NCI-H2081 (cell line): ENCODE results near the gene NAT8L.

Experiments
- DNase-seq, 2 experiments: peaks; one replicate each; lab custom pipeline; 2025; lab: John Stamatoyannopoulos, UW

The NAT8L gene

GRCh38 chr4:2094545-2094944 lies 35.4 kb downstream of the NAT8L start:
- DNase-seq: no peak

GRCh38 chr4:2095236-2096072 lies 36.3 kb downstream of the NAT8L start:
- DNase-seq: no peak

DNA sequence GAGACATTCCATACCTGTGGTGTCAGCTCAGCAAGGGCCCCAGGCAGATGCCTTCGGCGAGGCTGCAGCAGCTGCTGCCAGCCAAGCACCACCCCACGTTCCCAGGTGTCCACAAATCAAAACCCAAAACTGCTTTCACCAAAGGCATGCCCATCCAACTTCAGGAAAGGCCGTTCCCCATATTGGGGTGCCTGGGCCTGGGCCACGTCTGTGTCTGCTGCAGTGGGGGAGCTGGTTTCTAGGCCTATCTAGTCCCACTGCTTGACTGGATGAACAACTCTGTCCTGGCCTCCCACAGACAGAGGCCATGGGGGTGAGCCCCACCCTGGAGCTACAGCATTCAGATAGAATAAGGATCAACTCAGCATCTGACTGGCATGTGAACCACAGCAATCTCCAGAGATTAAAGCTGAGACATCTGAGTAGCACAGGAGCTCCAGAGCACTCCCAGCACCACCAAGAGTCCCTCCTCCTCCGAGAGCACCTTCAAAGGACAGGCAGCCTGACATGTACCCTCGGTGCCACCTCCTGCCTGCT lies 37.0 kb downstream of the NAT8L start:
- DNase-seq: no peak

- DNase-seq: no peak
These were observed 42.4 kb downstream of the NAT8L start for GRCh38 chr4:2101346-2102044.

- no peak for DNase-seq
These were observed 43.1 kb downstream of the NAT8L start for GRCh38 chr4:2102045-2102883.

- DNase-seq: no peak
These were observed 44.2 kb downstream of the NAT8L start for GRCh38 chr4:2103127-2103842.

DNA sequence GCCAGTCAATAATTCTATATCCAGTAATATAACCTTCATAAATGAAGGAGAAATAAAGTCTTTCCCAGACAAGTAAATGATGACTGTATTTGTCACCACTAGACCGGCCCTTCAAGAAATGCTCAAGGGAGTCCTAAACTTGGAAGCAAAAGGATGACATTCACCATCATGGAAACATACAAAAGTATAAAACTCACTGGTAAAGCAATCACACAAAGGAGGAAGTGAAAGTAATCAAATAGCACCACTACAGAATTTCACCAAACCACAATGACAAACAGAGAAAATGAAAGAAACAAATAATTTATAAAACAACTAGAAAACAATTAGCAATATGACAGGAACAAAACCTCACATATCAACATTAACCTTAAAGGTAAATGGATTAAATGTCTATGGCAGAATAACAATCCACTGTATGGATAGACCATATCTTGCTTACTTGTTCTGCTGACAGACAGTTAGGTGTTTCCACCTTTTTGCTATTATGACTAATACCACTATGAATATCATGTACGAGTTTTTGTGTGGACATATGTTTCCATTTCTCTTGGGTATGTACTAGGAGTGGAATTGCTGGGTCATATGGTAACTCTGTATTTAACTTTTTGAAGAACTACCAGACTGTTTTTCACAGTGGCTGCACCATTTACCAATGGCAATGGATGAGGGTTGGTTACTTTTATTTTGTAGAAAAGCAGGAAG lies 44.9 kb downstream of the NAT8L start:
- no peak for DNase-seq

GRCh38 chr4:2104556-2105345 lies 45.6 kb downstream of the NAT8L start:
- no peak for DNase-seq

DNA sequence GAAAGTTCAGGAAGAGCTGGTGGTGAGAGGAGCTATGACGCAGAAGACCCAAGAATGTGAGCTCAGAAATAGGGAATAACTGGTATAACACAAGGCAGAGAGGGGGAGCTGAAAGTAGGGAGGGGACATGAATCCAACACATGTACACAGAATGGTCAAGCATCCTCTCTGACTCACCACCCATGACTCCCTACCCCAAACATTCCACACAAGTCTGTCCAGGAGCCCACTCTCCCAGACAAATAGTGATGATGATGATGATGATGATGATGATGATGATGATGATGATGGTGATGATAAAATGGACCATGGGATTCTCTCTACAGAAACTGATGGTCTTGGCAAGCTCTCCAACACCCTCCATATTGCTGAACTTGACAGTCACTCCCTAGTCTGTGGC lies 46.4 kb downstream of the NAT8L start:
- DNase-seq: no peak

- no peak for DNase-seq
These were observed 57.7 kb downstream of the NAT8L start for GRCh38 chr4:2116687-2117400.
